ENCODE data around the gene SPATA2. TPM values are rescaled to one million over a fixed set of nuclear protein-coding genes. Genes with fewer than 3 reads are reported as not detected.

SPATA2 gene
- total and polyA plus RNA-seq, 2 of the 8 experiments (the other 6 are each of a cell fraction or from before 2014, with no cell fraction given) = 11.0 to 13.0 TPM

- Histone ChIP-seq H4K5ac (ENCODE audit: insufficient read length, low read depth, low read length) (no peak overlapping the region), H2BK12ac (ENCODE audit: low read depth, low read length) (no peak overlapping the region), H3K79me2 (ENCODE audit: control insufficient read depth in 1 of 2, insufficient read depth in 2 of 2, low read length in 2 of 2) (peaks cover 4 to 35% of the 10 kb centered on the region in 2 experiments; a peak in 3 of 4 replicates), H3K23ac (ENCODE audit: insufficient read length) (no peak overlapping the region), H3K27ac (ENCODE audit: low read depth, low read length) (no peak overlapping the region), H4K8ac (ENCODE audit: extremely low read depth, insufficient read depth, low read length) (no peak overlapping the region), H3K9ac (replicated peaks in 1 of 4; ENCODE audit: extremely low read depth in 1 of 4, low read depth in 3 of 4, low read length in 3 of 4) (no peak overlapping the region; a peak in 1 of 7 replicates), H3K23me2 (ENCODE audit: low read depth, low read length) (peaks cover 8% of the 10 kb centered on the region), H2AK5ac (ENCODE audit: low read depth, low read length) (no peak overlapping the region), H3K9me3 (ENCODE audit: insufficient read depth in 2 of 2, low read depth in 1 of 2, low read length in 1 of 2) (no peaks in the 10 kb centered on the region), H3K4me1 (replicated peaks in 1 of 4; ENCODE audit: control insufficient read depth in 3 of 4, insufficient read depth in 4 of 4, low read length in 3 of 4) (peaks cover 0 to 6% (median 3%) of the 10 kb centered on the region in 4 experiments; a peak in 2 of 7 replicates), H4K20me1 (replicated peaks in 1 of 2; ENCODE audit: control insufficient read depth in 1 of 2, insufficient read depth in 2 of 2, low read length in 2 of 2) (peaks cover 0 to 7% of the 10 kb centered on the region in 2 experiments), H3K36me3 (ENCODE audit: control insufficient read depth in 2 of 4, insufficient read depth in 4 of 4, low read length in 3 of 4) (no peaks in the 10 kb centered on the region), H3K56ac (replicated peaks; ENCODE audit: insufficient read length, low read depth, low read length) (no peak overlapping the region), H4K91ac (replicated peaks; ENCODE audit: insufficient read length, low read length) (no peak overlapping the region), H2BK20ac (ENCODE audit: low read length) (no peak overlapping the region), H3K4ac (replicated peaks; ENCODE audit: insufficient read length, low read depth, low read length) (peak overlapping the region; percentile 72), H3K14ac (ENCODE audit: insufficient read length) (no peak overlapping the region), H2AFZ (ENCODE audit: low read length) (no peak overlapping the region), H2BK5ac (ENCODE audit: low read depth, low read length) (peak overlapping the region; percentile 100; the same call in 1 of the 2 replicates), H3K18ac (ENCODE audit: extremely low read depth, low read length) (no peak overlapping the region), H3K4me2 (ENCODE audit: insufficient read depth in 1 of 2, low read depth in 2 of 2, low read length in 2 of 2) (peak overlapping the region; percentile 57 to 99), H3K27me3 (replicated peaks in 1 of 4; ENCODE audit: control insufficient read depth in 3 of 4, extremely low read depth in 1 of 4, insufficient read depth in 3 of 4, low read length in 3 of 4) (no peaks in the 10 kb centered on the region), H2BK120ac (replicated peaks; ENCODE audit: low read depth, low read length) (no peak overlapping the region), H2BK15ac (ENCODE audit: low read length) (no peak overlapping the region), H3K4me3 (ENCODE audit: extremely low read depth in 1 of 4, insufficient read depth in 2 of 4, low read depth in 3 of 4, low read length in 4 of 4) (peak overlapping the region; percentile 71 to 99 (median 96); a peak in 7 of 8 replicates), H3K79me1 (ENCODE audit: low read depth, low read length) (peaks cover 6% of the 10 kb centered on the region)
- no peak for FAIRE-seq
- CTCF ChIA-PET (ENCODE audit: partially characterized antibody) = interaction anchor here (0.6 to 1.9 kb wide), 14 partner anchors 8 to 666 kb away, joined by 3 to 6 read pairs (median 3); no protein-coding TSS in a partner anchor
- POLR2A ChIA-PET (ENCODE audit: partially characterized antibody) = interaction anchor here (0.7 to 3.8 kb wide), 6 partner anchors 10 to 133 kb away, joined by 3 to 17 read pairs (median 4); partner anchors contain the start of gene RNF114
- no peak for DNase-seq (ENCODE audit: low read depth in 1 of 2, low spot score in 2 of 2)
- 74% methylated on average over 14 of the region's 19 CpGs; no CpG with 5 or more reads in 1 of the 2 experiments for WGBS, 2 experiments (ENCODE audit: extremely low coverage in 1 of 2, insufficient coverage in 1 of 2, insufficient read length in 1 of 2, insufficient replicate concordance in 2 of 2, low coverage in 1 of 2, low lambda C conversion rate in 2 of 2, missing lambda C conversion rate in 1 of 2)
- TF ChIP-seq BRCA1 (IDR thresholded peaks at IDR 0.05; ENCODE audit: low read depth, low read length) = no peak
- TF ChIP-seq CHD1 (IDR thresholded peaks at IDR 0.05; ENCODE audit: low read depth, low read length) = no peak
- TF ChIP-seq CTBP2 (IDR thresholded peaks at IDR 0.05; ENCODE audit: borderline replicate concordance, insufficient read depth, insufficient read length, low read length) = no peak
- no peak for TF ChIP-seq TAF1 (IDR thresholded peaks at IDR 0.05; ENCODE audit: low read depth, low read length)
- no peak for TF ChIP-seq CTCF (IDR thresholded peaks at IDR 0.05; ENCODE audit: control extremely low read depth in 1 of 3, insufficient read depth in 1 of 3, low read depth in 1 of 3, low read length in 3 of 3)
- no peak for TF ChIP-seq BACH1 (IDR thresholded peaks at IDR 0.05; ENCODE audit: low read length)
- TF ChIP-seq KDM1A (IDR thresholded peaks at IDR 0.05; ENCODE audit: borderline replicate concordance, low read length) = no peak
- no peak for TF ChIP-seq GABPA (IDR thresholded peaks at IDR 0.05; ENCODE audit: borderline replicate concordance, insufficient read depth, low read length)
- TF ChIP-seq EGR1 (IDR thresholded peaks at IDR 0.05; ENCODE audit: borderline replicate concordance, low read depth, low read length) = no peak
Observed at GRCh38 chr20:49916146-49917002, 1.0 kb upstream of the SPATA2 start.

All from H1 (cell line).